ENCODE data around the gene CNPY1.

DNA sequence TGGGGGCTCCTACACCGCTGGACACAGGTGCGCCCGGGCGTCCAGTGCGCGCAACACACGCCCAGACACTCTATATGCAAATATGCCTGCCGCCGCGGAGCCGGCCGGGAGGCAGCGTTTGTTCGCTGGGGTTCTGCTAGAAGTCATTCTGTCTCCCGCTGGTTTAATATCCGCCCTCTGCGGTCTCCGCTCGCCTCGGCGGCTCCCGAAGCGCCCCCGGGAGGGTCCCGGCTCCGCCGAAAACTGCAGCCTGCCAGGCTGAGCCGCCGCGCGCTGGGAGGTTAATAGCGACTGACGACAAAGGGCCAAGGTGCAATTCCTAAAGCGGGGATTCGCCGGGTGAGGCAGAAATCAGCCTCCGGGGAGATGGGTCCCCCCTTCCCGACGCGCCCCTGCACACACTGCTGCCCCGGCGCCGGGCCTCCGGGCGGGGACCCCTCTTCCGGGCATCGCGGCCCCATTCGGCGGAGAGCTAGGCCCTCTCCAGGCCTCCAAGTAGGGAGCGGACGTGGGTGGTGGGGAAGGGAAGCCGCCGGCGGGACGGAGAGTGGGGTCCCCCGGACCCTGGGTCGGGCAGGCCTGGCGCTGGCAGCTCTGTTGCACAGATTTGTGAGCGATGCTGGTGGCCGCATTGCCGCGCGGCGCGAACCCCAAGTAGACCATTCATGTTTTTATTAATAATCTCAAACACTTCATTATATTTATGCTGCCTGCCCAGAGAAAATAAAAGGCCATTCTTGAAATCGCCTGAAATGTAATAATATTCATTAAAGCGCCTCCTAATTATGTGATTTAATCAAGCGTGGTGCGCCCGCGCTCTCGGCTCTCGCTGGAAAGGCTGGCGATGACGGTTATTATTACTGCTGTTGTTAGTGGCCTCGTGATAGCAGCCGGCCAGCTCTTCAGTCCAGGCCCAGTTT, 79.3 kb downstream of the CNPY1 start:
- no peak for TF ChIP-seq GATA3 (IDR thresholded peaks at IDR 0.05; ENCODE audit: low read depth, low read length)
- no peak for TF ChIP-seq GATA2 (IDR thresholded peaks at IDR 0.05; ENCODE audit: low read depth, low read length)
